K562 (cell line): ENCODE measurements around the gene TMEM184C. TPM values are rescaled to one million over a fixed set of nuclear protein-coding genes. Genes with fewer than 3 reads are reported as not detected.

ENCODE experiments used
- ATAC-seq: fragments of 200-7000 bp; cut with Tn5 transposase; 3 replicates; pipeline ENCODE4 v1.9.1; 2020; ENCODE audit warnings: moderate library complexity
- BruUV-seq: library from RNA; stranded (reverse); fragments of 400-500 nt; replicated peaks from 2 replicates; lab custom pipeline; 2021; lab: Mats Ljungman, UMichigan
- CTCF ChIA-PET: fragments of 300-600 bp; formaldehyde crosslinking; extraction: SDS; loops from one replicate; lab custom pipeline; 2021; ENCODE audit warnings: low intra/inter-chr PET ratio; lab: Yijun Ruan, JAX
- POLR2A ChIA-PET: fragments of 300-600, 350-650 bp; sonication (Branson Sonifier 250); formaldehyde crosslinking; extraction: SDS; loops from one replicate; lab custom pipeline; 2021; ENCODE audit warnings: antibody characterized with exemption, inconsistent platforms; lab: Yijun Ruan, JAX
- DNase-seq, 4 experiments: peaks; one replicate each; pipeline versions ENCODE4 v3.0.0 to v3.0.0-alpha.2; 2011 to 2018; ENCODE audit warnings: low spot score in 3 of 4, mixed read lengths in 3 of 4; ENCODE audit errors: extremely low read depth in 1 of 4
- FAIRE-seq: peaks from 2 replicates; lab custom pipeline; 2011; peaks lifted over from hg19 to GRCh38; lab: Jason Lieb, UNC
- H2AFZ ChIP-seq: 2 replicates; pipeline ENCODE4 v1.6.0; 2011; ENCODE audit warnings: low read depth, low read length, control low read depth, inconsistent platforms
- H3K27ac ChIP-seq: fragments of 200-600 bp; 3 replicates; pipeline ENCODE4 v1.8.0; 2011; ENCODE audit warnings: low read depth, mild to moderate bottlenecking, control low read depth, inconsistent platforms, low read length, moderate library complexity, mixed read lengths; ENCODE audit errors: extremely low read depth
- H3K27me3 ChIP-seq, 2 experiments: fragments of 300-600 bp in 1 of 2; 2 replicates in 1 of 2; 3 replicates in 1 of 2; pipeline versions ENCODE4 v1.6.0 to v1.8.0; 2011; ENCODE audit warnings: inconsistent platforms in 2 of 2, low read length in 2 of 2, mild to moderate bottlenecking in 1 of 2, mixed read lengths in 1 of 2, moderate library complexity in 1 of 2; ENCODE audit not compliant: control insufficient read depth in 2 of 2, insufficient read depth in 2 of 2
- H3K36me3 ChIP-seq: fragments of 300-600 bp; 3 replicates; pipeline ENCODE4 v1.8.0; 2011; ENCODE audit warnings: mild to moderate bottlenecking, low read length, inconsistent platforms; ENCODE audit not compliant: control insufficient read depth, insufficient read depth
- H3K4me1 ChIP-seq, 2 experiments: fragments of 200-600 bp in 1 of 2; replicated peaks in 1 of 2; 2 replicates in 1 of 2; 3 replicates in 1 of 2; pipeline versions ENCODE4 v1.5.1 to v1.8.0; 2011; ENCODE audit warnings: inconsistent platforms in 2 of 2, low read length in 2 of 2, mild to moderate bottlenecking in 1 of 2, mixed read lengths in 1 of 2, moderate library complexity in 1 of 2; ENCODE audit not compliant: control insufficient read depth in 2 of 2, insufficient read depth in 2 of 2
- H3K4me2 ChIP-seq: 2 replicates; pipeline ENCODE4 v1.6.1; 2011; ENCODE audit warnings: low read length, control low read depth, inconsistent platforms, mixed read lengths; ENCODE audit not compliant: insufficient read depth
- H3K4me3 ChIP-seq: fragments of 200-600 bp; sonication (generic), shearing (Covaris generic); 2 replicates; pipeline ENCODE4 v1.5.1; 2016; ENCODE audit warnings: control low read depth, inconsistent platforms
- H3K79me2 ChIP-seq: fragments of 200-600 bp; 3 replicates; pipeline ENCODE4 v1.8.0; 2011; ENCODE audit warnings: low read length, inconsistent platforms; ENCODE audit not compliant: control insufficient read depth, insufficient read depth
- H3K9ac ChIP-seq, 2 experiments: 2 replicates each; pipeline versions ENCODE4 v1.6.0 to v1.6.1; 2011; ENCODE audit warnings: low read depth in 2 of 2, low read length in 2 of 2, control low read depth in 1 of 2, inconsistent platforms in 1 of 2, mild to moderate bottlenecking in 1 of 2, mixed read lengths in 1 of 2; ENCODE audit not compliant: insufficient read depth in 1 of 2
- H3K9me1 ChIP-seq: one replicate; pipeline ENCODE4 v1.6.0; 2011; ENCODE audit warnings: inconsistent platforms, mild to moderate bottlenecking, low read length, moderate library complexity; ENCODE audit not compliant: control insufficient read depth, insufficient read depth
- H3K9me3 ChIP-seq: replicated peaks from 2 replicates; pipeline ENCODE4 v1.5.1; 2011; ENCODE audit warnings: low read depth, low read length, inconsistent platforms; ENCODE audit not compliant: control insufficient read depth, insufficient read depth
- H4K20me1 ChIP-seq: replicated peaks from 2 replicates; pipeline ENCODE4 v1.6.1; 2011; ENCODE audit warnings: low read length, inconsistent platforms, mixed read lengths; ENCODE audit not compliant: control insufficient read depth, insufficient read depth
- FOXM1 ChIP-seq, 2 experiments: fragments of 450-650 bp in 1 of 2; sonication (generic) in 1 of 2; formaldehyde crosslinking in 1 of 2; IDR thresholded peaks; 2 replicates each; pipeline versions ENCODE4 v1.6.1 to v1.9.0; 2017 to 2022; ENCODE audit warnings: low read depth in 2 of 2, mild to moderate bottlenecking in 2 of 2, missing genetic modification reagents in 1 of 2, moderate library complexity in 1 of 2
- HDAC8 ChIP-seq: fragments of 450-650 bp; IDR thresholded peaks from 2 replicates; pipeline ENCODE4 v1.6.1; 2016; ENCODE audit warnings: mild to moderate bottlenecking, missing genetic modification characterization, moderate library complexity, missing compliant biosample characterization
- SNRNP70 ChIP-seq: fragments of 200-400 bp; formaldehyde crosslinking; optimal IDR thresholded peaks from 2 replicates; pipeline ENCODE3; 2017; ENCODE audit warnings: low read depth, low read length
- WGBS: fragments of 100-300 bp; shearing (Covaris generic); methylation state at CpG from one replicate; pipeline ENCODE4 v1.1.6; 2016; ENCODE audit warnings: low coverage, mixed read lengths; ENCODE audit not compliant: insufficient coverage; ENCODE audit errors: missing lambda C conversion rate; 5-methylcytosine and 5-hydroxymethylcytosine counted together
- in situ Hi-C: fragments of 300-500 bp; cut with MboI; formaldehyde crosslinking; loops from 4 replicates; pipeline ENCODE4 v1.15.0; 2018; ENCODE audit warnings: inconsistent platforms, mixed read lengths
- intact Hi-C: fragments of 100-400 bp; cut with micrococcal nuclease; formaldehyde crosslinking; loops from 2 replicates; pipeline ENCODE4 v1.14.2; 2022
- polyA plus RNA-seq, 8 experiments: library from polyadenylated mRNA; depleted of rRNA in 4 of 8; stranded (reverse) in 5 of 8; unstranded in 3 of 8; fragments of >200 nt; fragmentation: Nextera tagmentation in 2 of 8; fragmentation: Illumina TruSeq in 1 of 8; extraction: Ambion mirVana in 2 of 8; extraction: Trizol in 1 of 8; gene quantifications; 2 replicates each; pipeline versions ENCODE4 v1.2.1 to v1.2.3, GENCODE V29; 2011 to 2014; ENCODE audit warnings: inconsistent platforms in 1 of 8, missing spikeins in 1 of 8
- total RNA-seq, 7 experiments: library from RNA; depleted of rRNA in 6 of 7; stranded (reverse); fragments of >200 nt in 6 of 7; fragmentation: Illumina TruSeq in 2 of 7; extraction: Trizol in 2 of 7; gene quantifications; 2 replicates each; pipeline versions ENCODE4 v1.2.1 to v1.2.3, GENCODE V29; 2011 to 2021; ENCODE audit warnings: low replicate concordance in 1 of 7
- TF ChIP-seq, protein P1 (sequence below): fragments of 450-650 bp; conservative IDR thresholded peaks from 2 replicates; pipeline ENCODE4 v1.6.1; 2016; ENCODE audit warnings: missing genetic modification characterization, low read depth, mild to moderate bottlenecking, missing compliant biosample characterization, moderate library complexity

The TMEM184C gene
- total and polyA plus RNA-seq, 9 of the 15 experiments (the other 6 are each of a cell fraction or from before 2014, with no cell fraction given), result 3.9 to 24.2 (median 18.2) TPM

DNA sequence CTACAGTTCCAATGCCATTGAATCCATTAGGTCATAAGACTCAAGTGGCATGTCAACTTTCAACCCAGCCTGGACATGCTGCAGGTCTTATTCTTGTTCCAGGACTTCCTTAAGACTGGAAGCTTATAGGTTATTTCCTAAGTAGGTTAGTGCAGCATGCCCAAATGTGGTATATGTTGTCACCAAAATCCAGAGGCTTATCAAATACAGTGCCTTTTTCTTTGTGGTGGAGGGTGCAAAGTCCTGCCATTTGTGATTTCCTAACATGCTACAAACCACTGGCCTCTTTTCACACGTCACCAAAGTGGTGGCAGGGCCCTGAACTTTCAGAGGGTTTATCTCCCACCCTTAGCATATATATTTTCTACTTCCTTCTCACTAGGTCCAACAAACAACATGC, 9.7 kb upstream of the TMEM184C start:
- whole genome bisulfite sequencing, result 0% methylated on average over 1 of the region's 1 CpG
- BruUV-seq, result no TSS peak

DNA sequence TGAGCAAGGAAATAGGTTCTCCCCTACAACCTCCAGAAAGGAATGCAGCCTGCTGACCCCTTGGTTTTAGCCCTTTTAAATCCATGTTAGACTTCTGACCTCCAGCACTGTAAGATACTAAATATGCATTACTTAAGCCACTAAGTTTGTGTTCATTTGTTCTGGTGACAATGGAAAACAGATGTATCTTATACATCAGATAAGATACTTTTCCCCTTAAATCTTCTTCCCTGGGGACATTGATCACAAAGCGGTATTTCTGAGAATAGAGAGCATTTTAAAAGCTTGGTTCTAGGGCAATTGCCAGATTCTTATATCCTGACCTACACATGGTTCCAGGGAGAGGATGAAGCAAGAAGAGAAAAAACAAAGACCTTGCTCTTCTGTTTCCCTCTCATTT, 6.5 kb upstream of the TMEM184C start:
- no peaks in the 10 kb centered on the region for H3K36me3 ChIP-seq
- no peak overlapping the region for H3K9ac ChIP-seq
- H3K9me3 ChIP-seq, result no peaks in the 10 kb centered on the region
- CTCF ChIA-PET, result no interaction called here
- no peak overlapping the region for H2AFZ ChIP-seq
- no peaks in the 10 kb centered on the region for H3K4me1 ChIP-seq
- intact Hi-C loops (loop anchor here (10.0 kb wide), 1 partner anchor 1086 kb away; the partner anchor contains the start of gene SLC10A7), in situ Hi-C loops (no loop called here)
- DNase-seq (no peak), ATAC-seq (no peak), FAIRE-seq (no peak)
- no peak overlapping the region for H3K4me3 ChIP-seq
- H3K4me2 ChIP-seq, result no peak overlapping the region
- H3K27ac ChIP-seq, result no peak overlapping the region
- no peaks in the 10 kb centered on the region for H3K27me3 ChIP-seq
- no peaks in the 10 kb centered on the region for H3K79me2 ChIP-seq
- H4K20me1 ChIP-seq, result no peaks in the 10 kb centered on the region
- POLR2A ChIA-PET, result no interaction called here
- TF ChIP-seq HDAC8 (tag), result no peak
- 0% methylated on average over 1 of the region's 1 CpG for WGBS
- no peaks in the 10 kb centered on the region for H3K9me1 ChIP-seq
- BruUV-seq, result no TSS peak

More for the DNA sequence above, 9.7 kb upstream of the TMEM184C start:
- Histone ChIP-seq H2AFZ (no peak overlapping the region), H3K9me3 (no peaks in the 10 kb centered on the region), H3K4me1 (no peaks in the 10 kb centered on the region), H4K20me1 (no peaks in the 10 kb centered on the region), H3K27me3 (no peaks in the 10 kb centered on the region), H3K4me2 (no peak overlapping the region), H3K4me3 (no peak overlapping the region), H3K27ac (no peak overlapping the region), H3K36me3 (no peaks in the 10 kb centered on the region), H3K9me1 (no peaks in the 10 kb centered on the region), H3K9ac (no peak overlapping the region), H3K79me2 (no peaks in the 10 kb centered on the region)
- TF ChIP-seq SNRNP70 (no peak), FOXM1 (IDR thresholded peaks at IDR 0.05; ENCODE audit: low read depth) (no peak), FOXM1 (CRISPR knock-in tag; IDR thresholded peaks at IDR 0.05; ENCODE audit: low read depth) (no peak)
- TF ChIP-seq, protein P1, sequence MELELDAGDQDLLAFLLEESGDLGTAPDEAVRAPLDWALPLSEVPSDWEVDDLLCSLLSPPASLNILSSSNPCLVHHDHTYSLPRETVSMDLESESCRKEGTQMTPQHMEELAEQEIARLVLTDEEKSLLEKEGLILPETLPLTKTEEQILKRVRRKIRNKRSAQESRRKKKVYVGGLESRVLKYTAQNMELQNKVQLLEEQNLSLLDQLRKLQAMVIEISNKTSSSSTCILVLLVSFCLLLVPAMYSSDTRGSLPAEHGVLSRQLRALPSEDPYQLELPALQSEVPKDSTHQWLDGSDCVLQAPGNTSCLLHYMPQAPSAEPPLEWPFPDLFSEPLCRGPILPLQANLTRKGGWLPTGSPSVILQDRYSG (tag), result no peak
- no peak for FAIRE-seq
- ChIA-PET CTCF (no interaction called here), POLR2A (no interaction called here)
- no peak for DNase-seq
- in situ Hi-C loops (no loop called here), intact Hi-C loops (no loop called here)
- no peak for ATAC-seq
